Measurements from ENCODE around the gene EPB41L1. TPM values are rescaled to one million over a fixed set of nuclear protein-coding genes. Genes with fewer than 3 reads are reported as not detected.
"Not testable (repeated sequence)": the region's sequence is repeated elsewhere in the genome, so short reads cannot be mapped to it uniquely, and the experiment has no call there.

EPB41L1 gene
- total RNA-seq, 1 experiment from 2014 or later: 6.0 TPM

DNA sequence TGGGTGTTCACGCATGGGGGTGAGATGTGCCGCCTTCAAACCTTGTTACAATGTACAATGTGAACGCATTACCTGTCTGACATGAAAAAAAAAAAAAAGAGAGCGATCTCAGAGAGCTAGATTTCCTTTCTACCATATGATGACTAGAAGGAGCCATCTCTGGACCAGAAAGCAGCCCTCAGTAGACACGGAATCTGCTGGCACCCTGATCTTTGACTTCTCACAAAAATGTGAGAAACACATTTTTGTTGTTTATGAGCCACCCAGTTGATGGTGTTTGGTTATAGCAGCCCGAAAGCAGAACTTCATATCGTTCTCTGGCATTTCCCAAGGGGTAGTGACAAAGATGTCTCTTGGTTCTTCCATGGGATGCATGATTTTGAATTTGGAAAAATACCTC, 33.5 kb upstream of the EPB41L1 start:
- in situ Hi-C loops (cut with HindIII; ENCODE audit: low pct_unique_long_range_greater_than_20kb, low sequenced_read_pairs): no loop called here
- no peak for DNase-seq (ENCODE audit: low read depth, low spot score)

DNA sequence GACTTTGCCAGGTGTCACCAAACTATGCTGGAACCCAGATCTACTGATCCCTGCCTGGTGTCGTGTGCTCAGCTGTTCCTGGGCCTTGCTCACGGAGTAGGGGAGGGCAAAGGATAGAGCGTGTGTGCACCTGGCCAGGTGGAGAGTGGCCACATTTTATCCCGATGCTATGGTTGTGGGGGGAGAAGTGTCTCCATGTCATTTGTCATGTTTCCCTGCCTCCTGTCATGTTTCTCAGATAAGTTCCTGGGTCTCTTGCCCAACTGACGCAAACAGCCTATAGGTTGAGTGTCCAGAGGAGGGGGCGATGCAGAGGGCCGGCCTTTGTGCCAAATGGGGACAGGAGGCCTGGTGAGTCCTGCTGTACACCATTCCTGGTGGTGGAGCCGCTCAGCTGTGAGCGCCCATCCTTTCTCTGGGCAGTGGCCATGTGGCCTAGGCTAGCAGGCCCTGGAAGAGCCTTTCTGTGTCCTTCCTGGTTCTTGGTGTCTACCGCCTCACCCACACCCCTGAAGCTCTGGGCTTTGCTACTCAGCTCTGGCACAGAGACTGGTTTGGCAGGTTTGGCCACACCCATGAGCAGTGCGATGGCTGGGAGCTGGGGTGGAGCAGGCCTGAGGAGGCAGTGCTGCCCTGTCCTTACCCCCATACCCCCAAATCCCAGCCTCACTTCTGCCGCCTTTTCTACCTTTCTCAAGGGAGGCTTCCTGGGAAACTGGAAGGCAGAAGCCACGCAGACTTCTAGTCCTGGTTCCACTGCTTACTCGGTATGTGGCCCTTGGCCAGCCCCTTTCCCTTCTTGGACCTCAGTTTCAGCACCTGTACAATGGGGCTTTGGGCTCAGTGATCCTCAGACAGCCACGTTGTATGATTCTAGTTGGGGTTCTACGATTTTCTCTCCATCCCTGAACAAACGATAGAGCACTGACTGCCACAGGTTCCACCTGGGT, 32.3 kb upstream of the EPB41L1 start:
- in situ Hi-C loops (cut with HindIII; ENCODE audit: low pct_unique_long_range_greater_than_20kb, low sequenced_read_pairs): no loop called here
- DNase-seq (ENCODE audit: low read depth, low spot score): no peak

DNA sequence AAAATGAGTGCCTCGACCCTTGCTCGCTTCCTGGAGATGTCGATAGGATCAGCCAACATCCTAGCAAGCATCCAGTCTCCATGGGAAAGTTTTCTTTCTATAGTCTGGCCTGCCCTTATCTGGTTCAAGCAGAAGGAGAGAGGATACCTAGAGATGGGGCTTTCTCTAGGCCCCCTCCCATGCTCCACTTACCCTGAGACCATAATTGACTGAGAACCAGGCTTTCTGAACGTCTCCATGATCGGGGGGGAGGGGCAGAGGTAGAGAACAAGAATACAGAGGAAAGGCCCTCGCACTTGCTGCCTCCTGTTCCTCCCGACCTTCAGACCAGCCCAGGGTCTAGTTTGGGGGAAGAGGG, 31.6 kb upstream of the EPB41L1 start:
- no peak for DNase-seq (ENCODE audit: low read depth, low spot score)
- in situ Hi-C loops (cut with HindIII; ENCODE audit: low pct_unique_long_range_greater_than_20kb, low sequenced_read_pairs): no loop called here

DNA sequence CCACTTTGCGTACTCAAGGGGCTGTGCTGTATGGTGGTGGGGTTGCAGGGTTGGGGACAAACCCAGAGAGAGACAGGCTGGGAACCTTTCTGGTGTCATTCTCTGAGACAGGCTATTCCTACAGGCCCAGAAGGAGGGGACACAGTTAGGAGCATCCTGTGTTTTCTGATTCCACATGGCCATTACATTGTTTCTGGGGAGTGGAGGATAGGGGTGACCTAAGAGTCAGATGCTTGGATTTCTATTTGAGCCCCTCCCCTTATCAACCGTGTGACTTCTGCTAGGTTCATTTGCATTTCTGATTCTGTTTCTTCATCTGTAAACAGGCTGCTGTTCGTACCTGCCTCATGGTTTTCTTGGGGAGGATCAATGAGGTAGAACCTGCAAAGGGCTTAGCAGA, 29.4 kb upstream of the EPB41L1 start:
- in situ Hi-C loops (cut with HindIII; ENCODE audit: low pct_unique_long_range_greater_than_20kb, low sequenced_read_pairs): no loop called here
- DNase-seq (ENCODE audit: low read depth, low spot score): no peak

DNA sequence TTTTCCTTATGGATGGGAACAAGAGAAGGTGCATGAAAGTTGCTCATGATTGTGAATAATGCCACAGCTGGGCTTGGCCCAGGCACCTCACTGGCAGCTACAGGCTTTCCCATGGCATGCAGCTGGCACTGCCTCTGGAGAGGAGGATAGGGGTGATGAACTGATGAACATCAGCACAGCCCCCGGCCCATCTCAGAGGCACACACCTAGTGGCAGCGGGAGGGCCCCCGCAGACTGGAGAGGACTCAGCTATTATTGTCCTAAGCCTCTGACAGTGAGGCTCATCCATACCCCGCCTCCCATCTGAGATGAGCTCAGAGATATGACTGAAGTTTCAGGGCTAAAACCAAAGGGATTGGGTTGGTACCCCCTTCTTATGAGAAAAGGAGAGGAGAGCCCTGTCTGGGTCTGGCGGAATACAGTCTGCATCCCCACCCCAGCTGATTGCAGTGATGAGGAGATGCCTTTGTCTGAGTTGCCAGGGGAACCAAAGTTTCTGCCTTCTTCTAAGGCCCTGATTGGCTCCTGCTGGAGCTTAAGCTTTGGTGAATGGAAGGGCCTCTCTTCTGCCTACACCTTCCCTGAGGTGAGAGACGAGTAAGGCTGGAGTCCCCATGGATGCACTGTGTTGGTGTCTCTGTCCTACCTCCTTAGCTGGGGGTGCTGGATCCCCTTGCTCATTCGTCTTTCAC, 27.6 kb upstream of the EPB41L1 start:
- in situ Hi-C loops (cut with HindIII; ENCODE audit: low pct_unique_long_range_greater_than_20kb, low sequenced_read_pairs): no loop called here
- DNase-seq (ENCODE audit: low read depth, low spot score): no peak

DNA sequence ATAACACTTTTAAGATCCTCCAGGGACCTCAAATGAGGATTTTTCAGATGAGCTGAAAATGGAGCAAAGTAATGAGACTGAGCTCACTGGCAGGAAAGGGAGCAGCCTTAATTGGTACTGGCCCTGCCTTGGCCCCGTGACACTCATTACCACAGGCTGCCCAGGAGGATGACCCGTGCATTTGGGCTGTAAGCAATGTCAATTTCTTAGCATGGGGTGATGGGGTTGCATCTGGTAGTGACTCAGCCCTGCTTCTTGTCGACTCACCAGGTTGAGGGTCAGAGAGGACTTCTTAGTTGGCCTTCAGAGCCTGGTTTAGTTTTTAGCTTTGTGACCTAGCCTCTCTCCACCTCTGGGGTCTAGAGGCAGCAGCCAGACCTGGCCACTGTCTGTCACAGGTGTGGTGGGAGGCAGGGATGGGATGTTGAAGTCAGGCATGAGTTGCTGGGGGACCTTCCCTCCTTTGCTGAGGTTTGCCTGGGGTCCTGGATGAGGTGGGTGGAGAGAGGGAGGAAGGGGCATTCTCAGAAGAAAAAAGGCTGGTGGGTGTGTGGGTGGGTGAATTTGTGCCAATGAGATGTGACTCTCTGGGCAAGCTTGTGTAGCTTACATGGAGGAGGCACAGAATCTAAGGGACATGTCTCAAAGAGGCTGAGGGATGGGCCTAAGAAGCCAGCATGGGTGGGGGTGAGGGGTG, 25.9 kb upstream of the EPB41L1 start:
- no peak for DNase-seq (ENCODE audit: low read depth, low spot score)
- in situ Hi-C loops (cut with HindIII; ENCODE audit: low pct_unique_long_range_greater_than_20kb, low sequenced_read_pairs): no loop called here

DNA sequence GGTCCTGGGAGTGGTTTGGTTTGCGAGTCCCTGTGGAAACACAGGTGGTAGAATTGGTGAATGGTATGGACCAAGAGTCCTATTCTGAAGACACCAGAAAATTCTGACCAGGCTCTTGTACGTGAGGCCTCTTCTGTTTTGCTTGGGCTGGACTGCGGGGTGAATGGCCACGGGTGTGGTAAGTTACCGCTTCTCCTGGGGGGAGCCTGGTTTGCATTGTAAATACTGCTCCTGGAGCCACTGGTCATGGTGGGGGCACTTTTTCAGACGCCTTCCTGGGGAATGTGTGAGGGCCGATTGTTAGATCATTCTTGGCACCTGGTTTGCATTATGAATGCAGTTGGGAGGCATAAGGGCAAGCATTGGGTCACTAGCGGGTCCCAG, 25.4 kb upstream of the EPB41L1 start:
- in situ Hi-C loops (cut with HindIII; ENCODE audit: low pct_unique_long_range_greater_than_20kb, low sequenced_read_pairs): no loop called here

DNA sequence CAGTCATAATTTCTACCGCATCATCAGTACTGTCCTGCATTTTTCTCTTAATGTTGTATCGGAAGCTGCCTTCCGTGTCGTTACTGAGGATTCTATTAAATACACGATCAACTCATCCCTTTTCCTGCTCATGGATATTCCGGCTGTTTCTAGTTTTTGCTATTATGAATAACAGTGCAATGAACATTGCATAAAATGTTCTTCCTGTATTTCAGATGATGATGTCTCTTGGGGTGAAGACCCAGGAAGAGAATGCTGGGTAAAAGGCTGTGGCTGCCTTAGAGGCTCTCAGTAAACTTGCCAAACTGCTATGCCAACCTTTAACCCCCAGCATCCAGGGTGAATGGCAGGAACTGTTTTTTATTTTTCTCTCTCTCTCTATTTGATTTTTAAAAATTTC, 24.1 kb upstream of the EPB41L1 start:
- in situ Hi-C loops (cut with HindIII; ENCODE audit: low pct_unique_long_range_greater_than_20kb, low sequenced_read_pairs): no loop called here
- DNase-seq (ENCODE audit: low read depth, low spot score): no peak

More for the DNA sequence above, 25.4 kb upstream of the EPB41L1 start:
- DNase-seq (ENCODE audit: low read depth, low spot score): no peak

DNA sequence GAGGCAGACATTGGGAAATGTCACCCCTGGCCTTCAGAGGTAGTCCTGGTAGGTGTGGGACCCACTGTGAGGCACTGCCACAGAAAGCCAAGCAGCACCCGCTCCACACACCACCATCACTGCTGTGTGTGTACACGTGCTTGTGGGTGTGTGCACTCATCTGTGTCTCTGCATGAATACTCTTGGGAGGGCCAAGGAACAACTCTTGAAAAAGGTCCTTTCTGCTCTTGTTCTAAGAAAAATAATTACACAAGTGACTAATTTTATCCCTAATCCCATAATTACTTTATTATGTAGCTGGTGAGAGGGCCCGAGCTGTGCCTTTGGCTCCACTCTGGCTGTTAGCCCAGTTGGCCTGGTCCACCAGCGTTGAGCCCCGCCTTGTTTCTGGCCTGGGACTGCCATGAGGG, 21.7 kb upstream of the EPB41L1 start:
- in situ Hi-C loops (cut with HindIII; ENCODE audit: low pct_unique_long_range_greater_than_20kb, low sequenced_read_pairs): no loop called here
- DNase-seq (ENCODE audit: low read depth, low spot score): no peak

DNA sequence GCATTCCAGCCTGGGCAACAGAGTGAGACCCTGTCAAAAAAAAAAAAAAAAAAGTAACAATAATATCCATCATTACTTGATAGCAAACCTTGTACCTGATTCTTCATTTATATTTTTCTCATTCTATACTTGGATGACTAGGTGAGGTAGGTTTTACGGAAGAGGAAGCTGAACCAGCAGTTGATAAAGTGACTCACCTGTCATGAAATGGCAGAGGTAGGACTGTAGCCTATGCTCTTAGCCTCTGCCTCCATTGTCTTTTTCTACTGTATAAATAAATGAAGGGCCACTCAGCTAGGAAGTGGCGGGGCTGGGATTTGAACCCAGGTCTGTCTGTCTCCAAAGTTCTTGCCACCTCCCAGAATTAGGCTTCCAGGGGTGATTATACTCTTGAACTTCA, 20.7 kb upstream of the EPB41L1 start:
- in situ Hi-C loops (cut with HindIII; ENCODE audit: low pct_unique_long_range_greater_than_20kb, low sequenced_read_pairs): no loop called here
- DNase-seq (ENCODE audit: low read depth, low spot score): no peak

DNA sequence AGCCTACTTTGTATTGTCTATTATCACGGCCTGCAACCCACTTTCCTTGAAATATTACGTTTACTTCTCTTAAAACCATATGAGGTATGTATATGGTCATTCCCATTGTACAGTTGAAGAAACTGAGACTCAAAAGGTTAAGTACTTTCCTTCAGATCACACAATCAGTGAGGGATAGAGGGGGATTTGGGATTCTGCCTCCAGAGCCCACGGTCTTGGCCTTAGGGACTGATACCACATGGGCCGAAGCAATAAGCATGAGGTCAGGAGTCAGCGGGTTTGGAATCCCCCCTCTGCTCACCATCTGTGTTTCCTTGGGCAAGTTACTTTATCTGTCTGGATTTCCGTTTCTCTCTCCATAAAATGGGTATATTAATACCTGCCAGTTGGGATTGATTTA, 19.4 kb upstream of the EPB41L1 start:
- no peak for DNase-seq (ENCODE audit: low read depth, low spot score)
- in situ Hi-C loops (cut with HindIII; ENCODE audit: low pct_unique_long_range_greater_than_20kb, low sequenced_read_pairs): no loop called here

DNA sequence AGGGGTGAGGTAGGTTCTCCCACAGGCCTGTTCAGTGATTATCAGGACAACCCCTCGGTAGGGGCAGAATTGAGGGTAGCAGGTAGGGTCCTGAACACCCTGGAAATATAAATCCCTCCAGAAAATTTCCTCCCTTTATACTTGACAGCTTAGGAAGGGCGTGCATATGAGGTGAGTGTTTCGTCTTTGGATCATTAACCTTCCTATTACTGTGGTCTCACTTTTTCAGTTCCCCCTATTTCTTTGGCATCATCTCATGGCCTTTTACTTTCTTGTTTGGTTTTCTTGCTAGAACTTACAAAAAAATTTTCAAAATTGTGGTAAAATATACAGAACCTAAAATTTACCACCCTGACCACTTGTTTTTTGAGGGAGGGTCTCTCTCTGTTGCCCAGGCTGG, 18.7 kb upstream of the EPB41L1 start:
- DNase-seq (ENCODE audit: low read depth, low spot score): no peak
- in situ Hi-C loops (cut with HindIII; ENCODE audit: low pct_unique_long_range_greater_than_20kb, low sequenced_read_pairs): no loop called here

DNA sequence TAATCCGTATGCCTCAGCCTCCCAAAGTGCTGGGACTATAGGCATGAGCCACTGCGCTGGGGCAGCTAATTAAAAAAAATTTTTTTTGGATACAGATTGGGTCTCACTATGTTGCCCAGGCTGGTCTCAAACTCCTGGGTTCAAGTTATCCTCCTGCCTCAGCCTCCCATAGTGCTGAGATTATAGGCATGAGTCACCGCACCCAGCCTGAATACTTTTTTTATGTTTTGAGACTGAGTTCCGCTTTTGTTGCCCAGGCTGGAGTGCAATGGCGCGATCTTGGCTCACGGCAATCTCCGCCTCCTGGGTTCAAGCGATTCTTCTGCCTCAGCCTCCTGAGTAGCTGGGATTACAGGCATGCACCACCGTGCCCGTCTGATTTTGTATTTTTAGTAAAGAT, 17.2 kb upstream of the EPB41L1 start:
- in situ Hi-C loops (cut with HindIII; ENCODE audit: low pct_unique_long_range_greater_than_20kb, low sequenced_read_pairs): not testable (repeated sequence)

DNA sequence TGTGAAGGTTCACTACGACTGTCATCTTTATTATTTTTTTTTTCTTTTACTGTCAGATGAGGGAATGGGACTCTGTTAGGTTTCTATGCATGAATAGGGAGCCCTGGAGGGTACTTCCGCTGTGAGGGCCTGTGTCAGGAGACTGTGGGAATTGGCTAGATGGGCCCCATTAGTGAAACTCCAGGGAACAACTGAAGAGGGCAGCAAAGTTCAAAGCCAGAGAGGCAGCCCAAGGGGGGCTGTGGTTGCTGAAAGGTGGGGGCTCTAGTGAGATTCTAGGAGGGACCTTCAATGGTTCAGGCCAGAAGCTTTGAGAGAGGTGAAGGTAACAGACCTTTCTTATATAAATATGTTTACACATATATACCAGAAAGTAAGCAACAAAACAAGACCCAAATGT, 13.2 kb upstream of the EPB41L1 start:
- in situ Hi-C loops (cut with HindIII; ENCODE audit: low pct_unique_long_range_greater_than_20kb, low sequenced_read_pairs): no loop called here
- peak; percentile 30 for DNase-seq (ENCODE audit: low read depth, low spot score)

More for the DNA sequence above, 17.2 kb upstream of the EPB41L1 start:
- not testable (repeated sequence) for DNase-seq (ENCODE audit: low read depth, low spot score)

DNA sequence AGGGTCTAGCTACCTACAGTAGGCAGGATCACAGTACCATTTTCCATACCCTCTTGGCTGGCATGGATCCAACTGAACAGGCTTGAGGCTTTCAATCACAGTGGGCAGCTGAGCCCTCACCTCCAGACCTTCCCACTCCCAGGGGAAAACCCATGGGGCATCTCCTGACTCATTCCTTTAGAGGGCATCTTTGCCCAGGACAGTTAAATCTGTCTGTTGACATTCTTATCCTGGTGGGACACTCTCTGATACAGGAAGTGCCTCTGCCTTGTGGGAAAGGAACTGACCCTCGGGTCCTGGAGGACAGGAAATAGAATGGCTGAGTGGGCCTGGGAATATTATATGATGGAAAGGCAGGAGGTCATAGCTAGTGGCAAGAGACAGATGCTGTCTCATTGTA, 10.2 kb upstream of the EPB41L1 start:
- peak; percentile 53 for DNase-seq (ENCODE audit: low read depth, low spot score)
- in situ Hi-C loops (cut with HindIII; ENCODE audit: low pct_unique_long_range_greater_than_20kb, low sequenced_read_pairs): no loop called here

DNA sequence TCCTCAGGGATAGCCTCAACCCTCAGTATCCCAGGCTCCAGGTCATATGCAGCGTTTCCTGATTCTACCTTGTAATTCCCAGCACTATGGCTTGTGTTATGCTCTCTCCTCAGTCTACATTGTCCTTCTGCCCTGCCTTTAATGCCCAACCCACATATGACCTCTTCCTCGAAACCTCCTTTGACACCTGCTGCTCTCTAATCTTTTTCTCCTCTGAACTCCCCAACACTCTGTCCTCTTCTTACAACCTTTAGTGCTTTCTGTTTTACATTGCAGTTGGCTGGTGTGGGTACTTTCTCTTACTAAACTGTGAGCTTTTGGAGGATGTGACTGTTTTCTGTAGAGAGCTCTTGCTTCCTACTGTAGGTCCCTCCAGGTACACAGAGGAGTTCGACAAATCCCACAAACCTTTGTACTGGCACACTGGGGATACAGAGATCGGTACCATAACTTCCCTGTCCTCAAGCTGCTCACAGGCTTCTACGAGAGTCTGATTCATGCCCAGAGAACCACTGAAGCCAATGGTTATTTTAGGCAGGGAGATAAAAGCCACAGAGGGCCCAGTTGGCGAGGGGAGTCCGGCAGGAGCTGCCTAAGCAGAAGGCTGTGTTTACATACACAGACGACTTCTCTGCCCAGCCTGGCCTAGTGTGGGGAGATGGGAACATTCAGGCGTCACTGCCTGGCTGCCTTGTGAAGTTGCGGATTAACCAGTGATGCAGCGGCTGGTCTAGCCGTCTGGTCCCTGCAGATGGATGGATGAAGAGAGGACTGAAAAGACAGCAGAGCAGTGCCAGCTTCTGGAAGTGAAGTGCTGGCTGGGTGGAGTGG, 8.4 kb upstream of the EPB41L1 start:
- in situ Hi-C loops (cut with HindIII; ENCODE audit: low pct_unique_long_range_greater_than_20kb, low sequenced_read_pairs): no loop called here
- no peak for DNase-seq (ENCODE audit: low read depth, low spot score)

DNA sequence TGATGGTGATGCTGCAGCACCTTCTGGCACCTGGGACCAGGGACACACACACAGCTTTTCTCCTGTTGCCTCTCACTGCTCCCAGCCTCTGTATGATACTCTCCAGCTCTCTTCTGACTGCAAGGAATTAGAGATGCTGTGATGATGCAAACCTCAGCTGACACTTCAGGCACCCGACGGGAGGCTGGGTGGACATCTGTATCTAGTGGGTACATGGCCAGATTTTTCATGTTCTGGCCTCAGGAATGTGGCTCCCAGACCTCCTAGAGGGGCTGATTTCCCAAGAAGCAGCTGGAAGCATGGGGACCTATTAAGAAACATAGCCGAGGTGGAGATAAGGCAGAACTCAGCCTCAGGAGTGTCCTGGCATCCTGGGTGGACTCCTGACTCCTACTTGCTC, 6.8 kb upstream of the EPB41L1 start:
- DNase-seq (ENCODE audit: low read depth, low spot score): no peak
- in situ Hi-C loops (cut with HindIII; ENCODE audit: low pct_unique_long_range_greater_than_20kb, low sequenced_read_pairs): no loop called here

DNA sequence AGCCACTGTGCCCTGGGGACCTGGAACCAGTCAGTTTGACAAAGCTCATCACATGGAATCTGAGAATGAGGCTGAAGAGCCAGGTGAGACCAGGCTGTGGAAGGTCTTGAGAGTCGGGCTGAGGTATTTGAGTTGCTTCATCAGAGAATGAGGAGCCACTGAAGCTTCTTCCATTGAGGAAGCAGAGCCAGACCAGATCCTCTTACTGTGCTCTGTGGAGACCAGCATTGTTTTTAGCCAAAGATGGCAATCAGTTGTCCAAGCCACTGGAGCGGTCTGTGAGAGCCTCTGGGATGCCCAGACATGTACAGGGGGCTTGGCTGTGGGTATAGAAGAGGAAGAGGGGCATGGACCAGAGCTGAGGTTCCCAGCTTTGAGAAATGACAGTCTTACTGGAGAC, 6.1 kb upstream of the EPB41L1 start:
- in situ Hi-C loops (cut with HindIII; ENCODE audit: low pct_unique_long_range_greater_than_20kb, low sequenced_read_pairs): no loop called here
- no peak for DNase-seq (ENCODE audit: low read depth, low spot score)
